VCaP (cell line): ENCODE measurements around the gene ARHGAP25.

Experiments
- H3K27ac ChIP-seq: fragments of 450-650 bp; 2 replicates; pipeline ENCODE4 v1.5.1; 2017
- CTCF ChIP-seq: fragments of 450-650 bp; conservative IDR thresholded peaks from 2 replicates; pipeline ENCODE4 v1.5.1; 2017; ENCODE audit warnings: mild to moderate bottlenecking, moderate library complexity

Gene ARHGAP25

GRCh38 chr2:68768461-68768860 is 33.9 kb downstream of the ARHGAP25 start:
- no peak for TF ChIP-seq CTCF
- H3K27ac ChIP-seq = no peak overlapping the region

GRCh38 chr2:68768951-68769350 is 34.3 kb downstream of the ARHGAP25 start:
- TF ChIP-seq CTCF = no peak
- no peak overlapping the region for H3K27ac ChIP-seq

- no peak overlapping the region for H3K27ac ChIP-seq
- no peak for TF ChIP-seq CTCF
Observed at GRCh38 chr2:68769586-68770270, 35.1 kb downstream of the ARHGAP25 start.

GRCh38 chr2:68770271-68771111 is 35.9 kb downstream of the ARHGAP25 start:
- H3K27ac ChIP-seq = no peak overlapping the region
- TF ChIP-seq CTCF = no peak

- H3K27ac ChIP-seq = no peak overlapping the region
- TF ChIP-seq CTCF = no peak
Observed at GRCh38 chr2:68771211-68771751, 36.7 kb downstream of the ARHGAP25 start.

- no peak for TF ChIP-seq CTCF
- no peak overlapping the region for H3K27ac ChIP-seq
Observed at GRCh38 chr2:68772109-68772508, 37.5 kb downstream of the ARHGAP25 start.

GRCh38 chr2:68774569-68775271 is 40.1 kb downstream of the ARHGAP25 start:
- H3K27ac ChIP-seq = no peak overlapping the region

More at GRCh38 chr2:68774569-68775271, 40.1 kb downstream of the ARHGAP25 start:
- no peak for TF ChIP-seq CTCF
